Activated CD8-positive, alpha-beta memory T cell treated with anti-CD3 and anti-CD28 coated beads for 48 hours (primary cell): Measurements from ENCODE around the gene GRK4.
A peak's percentile ranks its signal among the peaks of the same experiment; 100 is the strongest.

ENCODE experiments used
- DNase-seq, 3 experiments: peaks; one replicate each; pipeline ENCODE4 v3.0.0-alpha.2; 2020; ENCODE audit warnings: low read depth in 2 of 3, low spot score in 2 of 3

The GRK4 gene

GRCh38 chr4:3067473-3068001 lies 104.2 kb downstream of the GRK4 start:
- DNase-seq, result no peak

GRCh38 chr4:3069661-3070199 lies 106.4 kb downstream of the GRK4 start:
- no peak for DNase-seq

GRCh38 chr4:3070709-3071500 lies 107.5 kb downstream of the GRK4 start:
- no peak for DNase-seq

- no peak for DNase-seq
Observed at GRCh38 chr4:3071811-3072210, 108.4 kb downstream of the GRK4 start.

- peak in 1 of 3 experiments; percentile 7 for DNase-seq
Observed at GRCh38 chr4:3073158-3074077, 110.0 kb downstream of the GRK4 start.

- peak; percentile 88 to 94 (median 94) for DNase-seq
Observed at GRCh38 chr4:3074078-3074845, 110.9 kb downstream of the GRK4 start, which contains the start of the genes HTT and HTT-AS. Gene HTT (plus strand): TSS chr4:3074681. CDS start chr4:3074826, 145 bp downstream. Gene HTT-AS (minus strand): TSS chr4:3074538.

- peak in 1 of 3 experiments; percentile 11 for DNase-seq
Observed at GRCh38 chr4:3074846-3075651, 111.7 kb downstream of the GRK4 start.

DNA sequence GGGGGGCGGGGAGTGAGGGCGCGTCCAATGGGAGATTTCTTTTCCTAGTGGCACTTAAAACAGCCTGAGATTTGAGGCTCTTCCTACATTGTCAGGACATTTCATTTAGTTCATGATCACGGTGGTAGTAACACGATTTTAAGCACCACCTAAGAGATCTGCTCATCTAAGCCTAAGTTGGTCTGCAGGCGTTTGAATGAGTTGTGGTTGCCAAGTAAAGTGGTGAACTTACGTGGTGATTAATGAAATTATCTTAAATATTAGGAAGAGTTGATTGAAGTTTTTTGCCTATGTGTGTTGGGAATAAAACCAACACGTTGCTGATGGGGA lies 112.2 kb downstream of the GRK4 start:
- no peak for DNase-seq

- DNase-seq, result no peak
Observed at GRCh38 chr4:3077796-3078195, 114.4 kb downstream of the GRK4 start.

DNA sequence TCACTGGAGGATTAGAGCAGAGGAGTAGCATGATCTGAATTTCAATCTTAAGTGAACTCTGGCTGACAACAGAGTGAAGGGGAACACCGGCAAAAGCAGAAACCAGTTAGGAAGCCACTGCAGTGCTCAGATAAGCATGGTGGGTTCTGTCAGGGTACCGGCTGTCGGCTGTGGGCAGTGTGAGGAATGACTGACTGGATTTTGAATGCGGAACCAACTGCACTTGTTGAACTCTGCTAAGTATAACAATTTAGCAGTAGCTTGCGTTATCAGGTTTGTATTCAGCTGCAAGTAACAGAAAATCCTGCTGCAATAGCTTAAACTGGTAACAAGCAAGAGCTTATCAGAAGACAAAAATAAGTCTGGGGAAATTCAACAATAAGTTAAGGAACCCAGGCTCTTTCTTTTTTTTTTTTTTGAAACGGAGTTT lies 116.3 kb downstream of the GRK4 start:
- no peak for DNase-seq

GRCh38 chr4:3082925-3083515 lies 119.6 kb downstream of the GRK4 start:
- no peak for DNase-seq

GRCh38 chr4:3083732-3084131 lies 120.4 kb downstream of the GRK4 start:
- DNase-seq, result no peak

DNA sequence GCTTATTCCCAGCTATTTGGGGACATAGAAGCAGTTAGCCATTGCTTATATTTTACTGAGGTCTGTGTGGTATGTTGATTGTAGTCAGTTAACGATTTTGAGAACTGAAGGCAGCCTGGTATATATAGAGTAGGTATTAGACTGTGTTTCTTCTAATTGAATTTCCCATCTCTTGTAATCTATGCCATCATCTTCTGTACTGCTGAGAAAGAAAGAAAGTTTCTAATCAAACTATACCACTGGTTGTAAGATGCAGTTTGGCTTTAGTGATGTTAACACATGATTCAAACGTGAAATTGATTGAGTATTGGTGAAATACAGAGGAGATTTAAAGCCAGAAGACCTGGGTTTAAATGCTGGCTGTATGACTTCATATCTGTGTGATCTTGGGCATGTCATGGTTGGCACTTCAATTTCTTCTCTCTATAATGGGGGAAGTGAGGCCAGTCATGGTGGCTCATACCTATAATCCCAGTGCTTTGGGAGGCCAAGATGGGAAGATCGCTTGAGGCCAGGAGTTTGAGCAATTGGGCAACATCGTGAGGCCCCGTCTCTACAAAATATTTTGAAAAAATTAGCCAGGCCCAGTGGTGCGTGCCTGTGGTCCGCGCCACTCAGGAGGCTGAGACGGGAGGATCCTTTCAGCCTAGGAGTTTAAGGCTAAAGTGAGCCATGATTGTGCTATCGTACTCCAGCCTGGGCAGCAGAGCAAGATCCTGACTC lies 122.7 kb downstream of the GRK4 start:
- DNase-seq, result no peak

DNA sequence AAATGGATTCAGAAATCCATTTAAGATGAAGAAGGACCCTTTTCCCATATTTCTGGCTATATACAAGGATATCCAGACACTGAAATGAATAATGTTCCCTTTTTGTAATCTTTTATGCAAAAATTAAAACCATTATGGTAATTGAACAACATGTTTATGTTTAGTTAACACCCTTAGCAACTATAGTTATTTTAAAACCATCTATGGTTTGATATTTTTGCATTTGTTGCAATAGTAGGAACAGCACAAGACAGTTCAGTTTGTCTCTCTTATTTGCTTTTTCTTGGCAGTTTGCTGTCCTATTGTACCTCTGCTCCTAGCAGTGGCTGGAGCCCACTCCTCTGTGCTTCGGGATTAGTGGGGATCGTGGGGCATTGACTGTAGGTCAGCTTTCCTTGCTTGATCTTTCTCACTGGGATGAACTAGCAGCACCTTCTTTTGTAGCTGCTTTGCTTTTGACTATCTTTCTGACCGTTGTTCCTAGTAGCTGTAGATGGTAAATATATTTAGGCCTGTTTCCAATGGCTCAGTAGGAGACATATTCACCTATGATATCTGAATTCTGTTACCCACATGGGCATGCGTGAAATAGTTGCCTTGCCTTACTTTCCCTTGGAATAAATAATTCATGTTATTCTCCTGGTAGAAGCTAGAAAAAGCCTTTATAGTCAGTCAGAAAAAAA lies 123.9 kb downstream of the GRK4 start:
- DNase-seq, result no peak
